HG03159 (cell line): Measurements from ENCODE around the gene FLRT1.

Experiments
- ATAC-seq: cut with Tn5 transposase; IDR thresholded peaks from one replicate; pipeline ENCODE4 v1.9.1; 2021; ENCODE audit warnings: mild to moderate bottlenecking, moderate library complexity; ENCODE audit not compliant: unreplicated experiment

FLRT1 gene

GRCh38 chr11:64035576-64035975 is at the start of gene FLRT1:
FLRT1 (plus strand) TSS chr11:64035931; CDS start chr11:64116268, 80,337 bp downstream.
- ATAC-seq, result no peak

GRCh38 chr11:63986156-63986931 is 49.4 kb upstream of the FLRT1 start, which contains the start of gene OTUB1:
OTUB1 (plus strand) TSS chr11:63986438; CDS start chr11:63986457, 19 bp downstream.
- ATAC-seq, result peak; percentile 74

GRCh38 chr11:63986932-63987513 is 48.7 kb upstream of the FLRT1 start:
- ATAC-seq, result no peak

GRCh38 chr11:63991558-63991957 is 44.2 kb upstream of the FLRT1 start:
- ATAC-seq, result no peak

GRCh38 chr11:63993100-63993499 is 42.6 kb upstream of the FLRT1 start:
- ATAC-seq, result no peak

GRCh38 chr11:63993993-63994392 is 41.7 kb upstream of the FLRT1 start:
- no peak for ATAC-seq

GRCh38 chr11:63996512-63996911 is 39.2 kb upstream of the FLRT1 start:
- ATAC-seq, result no peak

- no peak for ATAC-seq
Measured at GRCh38 chr11:63997104-63997700, 38.5 kb upstream of the FLRT1 start.

GRCh38 chr11:63997801-63998337 is 37.9 kb upstream of the FLRT1 start:
- ATAC-seq, result no peak

- ATAC-seq, result no peak
Measured at GRCh38 chr11:63998558-63999348, 37.0 kb upstream of the FLRT1 start.

GRCh38 chr11:63999349-64000025 is 36.2 kb upstream of the FLRT1 start:
- no peak for ATAC-seq

GRCh38 chr11:64000026-64000739 is 35.5 kb upstream of the FLRT1 start:
- no peak for ATAC-seq

- ATAC-seq, result no peak
Measured at GRCh38 chr11:64000740-64001483, 34.8 kb upstream of the FLRT1 start.

GRCh38 chr11:64001484-64002420 is 34.0 kb upstream of the FLRT1 start:
- ATAC-seq, result no peak

GRCh38 chr11:64003807-64004589 is 31.7 kb upstream of the FLRT1 start:
- ATAC-seq, result no peak

- no peak for ATAC-seq
Measured at GRCh38 chr11:64004590-64004984, 31.1 kb upstream of the FLRT1 start.

- ATAC-seq, result no peak
Measured at GRCh38 chr11:64005691-64006090, 30.0 kb upstream of the FLRT1 start.
